SK-N-SH treated with all-trans-retinoic acid at 6 μM for 48 hours (cell line): ENCODE measurements around the gene LRCH1.

Experiments
- ARNTL ChIP-seq: fragments of 450-650 bp; formaldehyde crosslinking; IDR thresholded peaks from 2 replicates; pipeline ENCODE4 v1.5.0; 2020; ENCODE audit warnings: low read depth, mild to moderate bottlenecking, moderate library complexity, borderline replicate concordance
- CSDC2 ChIP-seq: fragments of 250-450 bp; sonication (Bioruptor Pico); IDR thresholded peaks from 2 replicates; pipeline ENCODE4 v1.5.0; 2020; ENCODE audit warnings: mild to moderate bottlenecking, moderate library complexity
- ESRRG ChIP-seq: fragments of 250-450 bp; sonication (Bioruptor Pico); IDR thresholded peaks from 2 replicates; pipeline ENCODE4 v1.6.1; 2021; ENCODE audit warnings: mild to moderate bottlenecking
- GLIS3 ChIP-seq: fragments of 250-450 bp; sonication (Bioruptor Pico); IDR thresholded peaks from 2 replicates; pipeline ENCODE4 v1.5.0; 2020; ENCODE audit warnings: mild to moderate bottlenecking, moderate library complexity
- RARB ChIP-seq: fragments of 250-450 bp; sonication (Bioruptor Pico); IDR thresholded peaks from 2 replicates; pipeline ENCODE4 v1.8.0; 2021; ENCODE audit warnings: mild to moderate bottlenecking, moderate library complexity
- SNAI2 ChIP-seq: fragments of 250-450 bp; sonication (Bioruptor Pico); IDR thresholded peaks from 2 replicates; pipeline ENCODE4 v1.5.0; 2020; ENCODE audit warnings: mild to moderate bottlenecking, moderate library complexity
- TCF4 ChIP-seq: fragments of 250-450 bp; sonication (Bioruptor Pico); IDR thresholded peaks from 2 replicates; pipeline ENCODE4 v1.8.0; 2021; ENCODE audit warnings: mild to moderate bottlenecking, moderate library complexity, borderline replicate concordance
- ZFP3 ChIP-seq: fragments of 250-450 bp; sonication (Bioruptor Pico); IDR thresholded peaks from 2 replicates; pipeline ENCODE4 v1.5.0; 2020; ENCODE audit warnings: mild to moderate bottlenecking, moderate library complexity
- ZNF565 ChIP-seq: fragments of 450-650 bp; formaldehyde crosslinking; conservative IDR thresholded peaks from 2 replicates; pipeline ENCODE4 v1.5.0; 2020; ENCODE audit warnings: low read depth, mild to moderate bottlenecking, moderate library complexity
- TF ChIP-seq, protein P1 (sequence below): fragments of 250-450 bp; sonication (Bioruptor Pico); IDR thresholded peaks from 2 replicates; pipeline ENCODE4 v1.8.0; 2020; ENCODE audit warnings: mild to moderate bottlenecking, moderate library complexity, borderline replicate concordance
- TF ChIP-seq, protein P2 (sequence below): fragments of 250-450 bp; sonication (Bioruptor Pico); IDR thresholded peaks from 2 replicates; pipeline ENCODE4 v1.8.0; 2021; ENCODE audit warnings: low read depth, mild to moderate bottlenecking, moderate library complexity, borderline replicate concordance

DNA sequence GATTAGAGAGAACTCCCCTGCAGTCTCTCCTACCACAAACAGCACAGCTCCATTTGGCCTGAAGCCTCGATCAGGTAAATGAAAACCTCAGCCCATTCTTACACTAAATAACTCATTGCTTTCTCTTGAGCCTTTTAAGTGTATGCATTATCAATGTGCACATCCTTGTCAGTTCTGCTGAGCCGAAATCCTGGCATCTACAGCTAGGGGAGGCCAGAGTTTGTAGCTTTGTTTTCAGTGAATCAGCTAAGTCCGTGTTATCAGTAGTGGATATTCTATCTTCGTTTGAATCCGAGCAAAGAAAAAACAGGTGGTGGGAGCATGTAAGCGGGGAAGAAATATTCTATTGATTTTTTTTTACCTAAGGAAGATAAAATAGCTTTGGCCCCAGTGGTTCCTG, 159.6 kb downstream of the LRCH1 start:
- TF ChIP-seq CSDC2 (no peak), ESRRG (no peak), ARNTL (CRISPR knock-in tag) (no peak), ZNF565 (CRISPR knock-in tag) (no peak), GLIS3 (CRISPR knock-in tag) (no peak), RARB (CRISPR knock-in tag) (no peak), SNAI2 (no peak), ZFP3 (no peak), TCF4 (CRISPR knock-in tag) (no peak)
- TF ChIP-seq, protein P1, sequence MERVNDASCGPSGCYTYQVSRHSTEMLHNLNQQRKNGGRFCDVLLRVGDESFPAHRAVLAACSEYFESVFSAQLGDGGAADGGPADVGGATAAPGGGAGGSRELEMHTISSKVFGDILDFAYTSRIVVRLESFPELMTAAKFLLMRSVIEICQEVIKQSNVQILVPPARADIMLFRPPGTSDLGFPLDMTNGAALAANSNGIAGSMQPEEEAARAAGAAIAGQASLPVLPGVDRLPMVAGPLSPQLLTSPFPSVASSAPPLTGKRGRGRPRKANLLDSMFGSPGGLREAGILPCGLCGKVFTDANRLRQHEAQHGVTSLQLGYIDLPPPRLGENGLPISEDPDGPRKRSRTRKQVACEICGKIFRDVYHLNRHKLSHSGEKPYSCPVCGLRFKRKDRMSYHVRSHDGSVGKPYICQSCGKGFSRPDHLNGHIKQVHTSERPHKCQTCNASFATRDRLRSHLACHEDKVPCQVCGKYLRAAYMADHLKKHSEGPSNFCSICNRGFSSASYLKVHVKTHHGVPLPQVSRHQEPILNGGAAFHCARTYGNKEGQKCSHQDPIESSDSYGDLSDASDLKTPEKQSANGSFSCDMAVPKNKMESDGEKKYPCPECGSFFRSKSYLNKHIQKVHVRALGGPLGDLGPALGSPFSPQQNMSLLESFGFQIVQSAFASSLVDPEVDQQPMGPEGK: no peak
- TF ChIP-seq, protein P2, sequence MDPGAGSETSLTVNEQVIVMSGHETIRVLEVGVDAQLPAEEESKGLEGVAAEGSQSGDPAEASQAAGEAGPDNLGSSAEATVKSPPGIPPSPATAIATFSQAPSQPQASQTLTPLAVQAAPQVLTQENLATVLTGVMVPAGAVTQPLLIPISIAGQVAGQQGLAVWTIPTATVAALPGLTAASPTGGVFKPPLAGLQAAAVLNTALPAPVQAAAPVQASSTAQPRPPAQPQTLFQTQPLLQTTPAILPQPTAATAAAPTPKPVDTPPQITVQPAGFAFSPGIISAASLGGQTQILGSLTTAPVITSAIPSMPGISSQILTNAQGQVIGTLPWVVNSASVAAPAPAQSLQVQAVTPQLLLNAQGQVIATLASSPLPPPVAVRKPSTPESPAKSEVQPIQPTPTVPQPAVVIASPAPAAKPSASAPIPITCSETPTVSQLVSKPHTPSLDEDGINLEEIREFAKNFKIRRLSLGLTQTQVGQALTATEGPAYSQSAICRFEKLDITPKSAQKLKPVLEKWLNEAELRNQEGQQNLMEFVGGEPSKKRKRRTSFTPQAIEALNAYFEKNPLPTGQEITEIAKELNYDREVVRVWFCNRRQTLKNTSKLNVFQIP (CRISPR knock-in tag): no peak
